WTC11 (cell line): ENCODE results near the gene GDNF.

Experiments
- ATF3 ChIP-seq: sonication (generic); formaldehyde crosslinking; conservative IDR thresholded peaks from 2 replicates; pipeline ENCODE4 v1.8.1; 2022; ENCODE audit warnings: mild to moderate bottlenecking, missing genetic modification reagents
- CREB1 ChIP-seq: sonication (generic); formaldehyde crosslinking; IDR thresholded peaks from 2 replicates; pipeline ENCODE4 v1.8.0; 2023; ENCODE audit warnings: mild to moderate bottlenecking, missing genetic modification reagents
- IRF1 ChIP-seq: sonication (generic); formaldehyde crosslinking; IDR thresholded peaks from 2 replicates; pipeline ENCODE4 v1.8.0; 2023; ENCODE audit warnings: missing genetic modification reagents
- NFYB ChIP-seq: sonication (generic); formaldehyde crosslinking; conservative IDR thresholded peaks from 2 replicates; pipeline ENCODE4 v1.8.0; 2022; ENCODE audit warnings: low read depth, missing genetic modification reagents
- ZNF138 ChIP-seq: sonication (generic); formaldehyde crosslinking; conservative IDR thresholded peaks from 2 replicates; pipeline ENCODE4 v1.8.1; 2022; ENCODE audit warnings: mild to moderate bottlenecking, moderate library complexity, missing genetic modification reagents

- TF ChIP-seq NFYB (CRISPR knock-in tag) = no peak
- no peak for TF ChIP-seq IRF1 (CRISPR knock-in tag)
- TF ChIP-seq ATF3 = no peak
- TF ChIP-seq ZNF138 (CRISPR knock-in tag) = no peak
- TF ChIP-seq CREB1 (CRISPR knock-in tag) = no peak
Measured at GRCh38 chr5:37803487-37803886, 36.4 kb downstream of the GDNF start.
